ENCODE results near the gene LAMC3.

The LAMC3 gene

GRCh38 chr9:131010482-131011273 lies 1.7 kb downstream of the LAMC3 start:
- TF ChIP-seq CTCF (IDR thresholded peaks at IDR 0.05; ENCODE audit: insufficient read depth, low read depth, low read length, missing control alignments): no peak
- no peak for DNase-seq (ENCODE audit: low read depth)
- no peak overlapping the region for H3K4me3 ChIP-seq (ENCODE audit: low read length)

- TF ChIP-seq CTCF (IDR thresholded peaks at IDR 0.05; ENCODE audit: insufficient read depth, low read depth, low read length, missing control alignments): no peak
Measured at GRCh38 chr9:131011274-131012022, 2.5 kb downstream of the LAMC3 start.

GRCh38 chr9:131012023-131012334 lies 3.0 kb downstream of the LAMC3 start:
- no peak for DNase-seq (ENCODE audit: low read depth)
- H3K4me3 ChIP-seq (ENCODE audit: low read length): no peak overlapping the region
- TF ChIP-seq CTCF (IDR thresholded peaks at IDR 0.05; ENCODE audit: insufficient read depth, low read depth, low read length, missing control alignments): no peak

More at GRCh38 chr9:131011274-131012022, 2.5 kb downstream of the LAMC3 start:
- H3K4me3 ChIP-seq (ENCODE audit: low read length): no peak overlapping the region
- no peak for DNase-seq (ENCODE audit: low read depth)

- H3K4me3 ChIP-seq (ENCODE audit: low read length): no peak overlapping the region
- no peak for TF ChIP-seq CTCF (IDR thresholded peaks at IDR 0.05; ENCODE audit: insufficient read depth, low read depth, low read length, missing control alignments)
- no peak for DNase-seq (ENCODE audit: low read depth)
Measured at GRCh38 chr9:131012396-131012917, 3.5 kb downstream of the LAMC3 start.

GRCh38 chr9:131013015-131013755 lies 4.2 kb downstream of the LAMC3 start:
- no peak for DNase-seq (ENCODE audit: low read depth)
- no peak overlapping the region for H3K4me3 ChIP-seq (ENCODE audit: low read length)
- TF ChIP-seq CTCF (IDR thresholded peaks at IDR 0.05; ENCODE audit: insufficient read depth, low read depth, low read length, missing control alignments): no peak

- no peak for TF ChIP-seq CTCF (IDR thresholded peaks at IDR 0.05; ENCODE audit: insufficient read depth, low read depth, low read length, missing control alignments)
- no peak overlapping the region for H3K4me3 ChIP-seq (ENCODE audit: low read length)
- DNase-seq (ENCODE audit: low read depth): no peak
Measured at GRCh38 chr9:131013771-131014676, 5.0 kb downstream of the LAMC3 start.

Measured in epithelial cell of esophagus (primary cell).